ENCODE data around the gene UNC5C.

The UNC5C gene

DNA sequence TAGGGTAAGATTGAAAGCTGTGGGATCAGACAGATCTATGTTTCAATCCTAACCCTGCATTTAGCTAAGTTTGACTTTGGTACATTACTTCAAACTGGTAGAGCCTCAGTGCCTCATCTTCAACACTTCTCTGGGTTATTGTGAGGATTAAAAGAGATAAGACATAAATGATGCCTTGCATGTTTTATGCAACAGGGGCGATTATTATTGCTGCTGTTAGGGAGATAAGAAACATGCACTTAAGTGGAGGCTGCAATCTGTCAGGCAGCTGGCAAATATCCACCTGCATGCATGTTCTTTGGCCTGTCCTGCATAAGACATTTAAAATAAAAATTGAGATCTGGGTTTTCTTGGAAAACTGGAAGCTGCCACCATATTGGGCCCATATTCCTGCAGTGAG lies 24.6 kb downstream of the UNC5C start:
- in situ Hi-C loops (cut with MboI; ENCODE audit: low sequenced_read_pairs), result no loop called here

DNA sequence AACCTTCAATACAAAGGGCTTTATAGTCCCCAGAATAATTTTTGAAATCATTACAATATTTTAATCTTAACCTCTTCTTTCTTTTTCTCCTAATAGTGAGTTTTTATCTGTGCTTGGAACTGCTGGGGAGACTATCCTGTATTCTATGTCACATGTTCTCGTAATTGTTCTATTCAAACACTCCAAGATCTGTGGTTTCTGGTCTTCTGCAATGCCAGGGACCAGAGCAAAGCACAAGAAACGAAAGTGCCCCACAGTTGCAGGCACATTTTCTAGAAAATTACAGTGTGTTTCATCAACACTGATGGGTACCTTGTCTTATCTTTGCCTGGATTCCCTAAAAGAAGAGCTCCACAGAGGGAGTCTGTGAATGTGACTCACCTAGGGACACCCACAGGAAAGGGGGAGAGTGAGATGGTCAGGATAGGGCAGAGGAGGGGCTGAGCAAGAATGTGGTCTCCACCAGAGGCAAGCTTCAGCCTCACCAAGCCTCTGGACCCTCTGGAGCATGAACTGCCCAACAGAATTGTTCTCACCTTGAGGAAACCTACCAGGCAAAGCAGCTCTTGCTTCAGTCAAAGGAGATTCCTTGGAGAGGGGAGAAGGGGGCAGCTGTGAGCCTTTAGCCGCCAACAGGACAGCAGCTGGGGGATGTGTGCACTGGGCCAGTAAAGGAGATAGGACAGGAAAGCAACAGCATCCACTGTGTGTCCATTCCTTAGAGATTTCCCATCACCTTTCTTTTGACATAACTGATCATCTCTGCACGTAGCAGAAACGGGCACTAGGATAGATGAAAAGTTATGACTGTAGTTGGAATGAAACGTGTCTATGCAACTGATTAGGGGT lies 25.9 kb downstream of the UNC5C start:
- in situ Hi-C loops (cut with MboI; ENCODE audit: low sequenced_read_pairs), result no loop called here

DNA sequence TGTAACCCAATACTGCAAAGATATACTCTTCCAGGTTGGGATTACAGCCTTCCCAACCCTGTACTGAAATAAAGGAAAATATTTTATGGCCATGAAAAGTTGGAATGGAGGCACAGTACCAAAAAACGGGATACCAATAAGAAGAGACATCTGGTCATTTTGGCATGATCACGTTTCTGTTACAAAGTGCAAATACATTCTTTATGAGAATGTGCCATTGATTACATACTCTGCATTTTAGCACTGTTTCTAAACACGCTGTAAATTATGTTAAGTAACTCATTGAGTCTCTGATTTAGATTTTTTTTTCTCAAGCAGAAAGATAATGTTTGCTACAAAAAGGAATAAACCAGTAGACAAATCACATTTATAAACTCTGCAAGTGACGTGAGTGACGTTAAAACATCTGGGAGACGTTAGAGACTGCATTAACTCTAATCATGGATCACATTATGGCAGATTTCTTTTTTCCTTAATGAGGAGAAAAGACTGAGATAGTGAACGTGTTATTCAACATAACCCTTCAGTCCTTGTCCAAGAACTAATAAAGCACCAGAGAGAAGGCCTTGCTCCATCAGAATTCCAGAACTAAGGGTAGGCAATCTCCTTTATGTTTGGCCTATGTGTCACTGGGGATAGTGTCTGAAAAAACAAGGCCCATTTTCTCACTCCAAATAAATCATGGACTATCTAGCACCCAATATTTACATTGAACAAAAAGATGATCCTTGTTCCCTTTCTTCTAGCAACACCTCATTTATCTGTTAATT lies 31.0 kb downstream of the UNC5C start:
- in situ Hi-C loops (cut with MboI; ENCODE audit: low sequenced_read_pairs), result no loop called here

DNA sequence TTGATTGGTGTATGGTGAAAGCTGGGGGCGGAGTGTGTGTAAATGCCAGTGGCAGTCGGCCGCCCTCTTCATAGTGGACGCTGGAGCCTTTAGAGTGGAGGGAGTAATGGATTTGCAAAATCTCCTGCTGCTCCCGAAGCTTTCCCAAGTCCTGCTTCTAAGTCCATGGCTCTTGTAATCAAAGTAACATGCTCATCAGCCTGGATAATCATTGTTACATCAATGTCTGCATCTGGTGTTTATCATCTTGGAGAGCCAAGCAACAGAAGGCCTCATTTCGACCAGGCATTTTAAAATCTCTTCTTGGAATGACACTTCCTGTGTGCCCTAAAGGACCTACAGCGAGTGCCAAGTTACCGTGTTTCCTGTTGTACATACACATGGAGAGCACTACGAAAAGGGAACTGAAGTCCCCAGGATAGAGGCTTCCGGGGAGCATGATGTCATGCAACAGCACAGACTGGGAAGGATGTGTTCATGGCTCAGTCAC lies 32.2 kb downstream of the UNC5C start:
- in situ Hi-C loops (cut with MboI; ENCODE audit: low sequenced_read_pairs), result no loop called here

DNA sequence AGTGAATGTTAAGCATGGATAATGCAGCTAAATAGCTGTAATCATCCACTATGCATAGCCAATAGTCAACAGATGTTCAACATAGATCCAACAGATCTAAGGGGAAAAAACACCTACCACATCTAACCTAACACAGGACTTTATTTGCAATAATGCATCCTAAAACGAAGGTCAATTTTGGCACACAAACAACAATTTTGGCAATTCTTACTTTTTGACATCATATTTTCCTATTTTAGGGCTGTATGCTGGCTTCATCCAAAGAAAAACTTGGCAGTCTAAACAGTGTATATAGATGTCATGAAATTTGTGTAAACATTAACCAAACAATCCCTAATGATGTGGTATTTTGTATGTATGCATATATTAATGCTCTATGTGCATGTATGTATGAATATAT lies 33.2 kb downstream of the UNC5C start:
- in situ Hi-C loops (cut with MboI; ENCODE audit: low sequenced_read_pairs), result no loop called here

DNA sequence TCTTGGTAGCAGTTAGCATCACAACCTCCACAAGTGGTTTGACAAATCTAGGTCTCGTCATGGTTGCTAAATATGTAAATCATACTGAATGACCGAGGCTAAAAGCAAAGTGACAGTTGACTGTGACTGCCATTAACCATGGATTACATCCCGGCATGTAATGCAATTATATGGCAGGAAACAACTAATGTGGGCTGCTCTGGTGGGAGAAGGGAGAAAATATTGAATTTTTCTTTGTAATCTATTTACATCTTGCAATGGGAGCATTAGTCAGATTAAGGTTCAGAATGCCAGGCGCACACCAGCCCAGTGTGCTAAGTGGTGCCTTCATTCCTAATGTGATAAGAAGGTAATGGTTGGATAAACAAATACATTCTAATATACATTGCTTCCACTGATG lies 35.8 kb downstream of the UNC5C start:
- in situ Hi-C loops (cut with MboI; ENCODE audit: low sequenced_read_pairs), result no loop called here

DNA sequence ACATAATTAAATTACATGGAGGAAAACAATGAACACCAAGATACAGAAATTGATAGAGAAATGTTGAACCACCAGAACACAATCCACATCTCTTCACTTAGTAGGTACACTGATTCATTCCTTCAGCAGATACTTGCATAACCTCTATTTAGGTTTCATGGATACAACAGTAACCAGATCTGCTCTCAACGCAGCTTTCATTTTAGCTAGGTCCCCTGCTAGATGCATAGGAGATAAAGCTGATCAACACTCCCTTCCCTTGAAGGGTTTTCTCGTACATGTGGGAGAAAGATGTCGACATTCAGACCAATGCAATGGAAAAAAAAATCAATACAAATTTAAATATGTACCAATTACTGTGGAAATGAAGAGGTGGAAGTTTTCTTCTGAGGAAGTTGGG lies 37.3 kb downstream of the UNC5C start:
- in situ Hi-C loops (cut with MboI; ENCODE audit: low sequenced_read_pairs), result no loop called here

DNA sequence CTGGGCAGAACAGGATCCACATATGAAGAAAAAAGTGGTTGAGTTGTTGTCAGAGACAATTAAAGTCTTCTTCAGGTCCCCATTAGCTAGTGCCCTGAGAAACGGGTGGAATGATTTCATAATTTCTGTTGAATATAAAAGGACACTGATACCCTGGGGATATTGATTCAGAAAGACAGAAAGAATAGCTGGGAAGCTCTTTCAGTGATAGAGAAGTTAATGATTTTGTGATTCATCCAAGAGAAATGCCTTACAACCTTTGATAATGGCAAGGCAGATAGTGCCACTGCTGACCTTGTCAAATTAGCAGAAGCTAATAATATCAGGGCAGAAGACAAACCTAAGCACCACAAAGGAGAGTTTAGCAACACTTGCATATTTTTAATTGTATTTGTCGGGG lies 37.9 kb downstream of the UNC5C start:
- in situ Hi-C loops (cut with MboI; ENCODE audit: low sequenced_read_pairs), result no loop called here

DNA sequence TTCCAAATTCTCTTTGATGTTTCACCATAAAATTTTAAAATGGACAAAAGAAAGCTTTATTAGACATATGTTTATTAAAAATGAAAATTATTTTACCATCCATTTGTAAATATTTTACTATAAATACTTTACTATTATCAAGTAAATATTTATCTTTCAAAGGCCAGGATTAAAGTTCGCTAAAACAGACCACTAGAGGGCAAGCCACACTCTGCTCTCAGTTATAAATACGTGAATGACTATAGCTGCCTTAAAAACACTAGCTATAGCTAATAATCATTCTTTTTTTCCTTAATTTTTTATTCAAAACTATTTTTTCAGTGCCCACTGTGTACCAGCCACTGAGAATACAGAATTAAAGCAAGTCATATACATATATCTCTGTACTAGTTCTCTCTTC lies 38.6 kb downstream of the UNC5C start:
- in situ Hi-C loops (cut with MboI; ENCODE audit: low sequenced_read_pairs), result no loop called here

DNA sequence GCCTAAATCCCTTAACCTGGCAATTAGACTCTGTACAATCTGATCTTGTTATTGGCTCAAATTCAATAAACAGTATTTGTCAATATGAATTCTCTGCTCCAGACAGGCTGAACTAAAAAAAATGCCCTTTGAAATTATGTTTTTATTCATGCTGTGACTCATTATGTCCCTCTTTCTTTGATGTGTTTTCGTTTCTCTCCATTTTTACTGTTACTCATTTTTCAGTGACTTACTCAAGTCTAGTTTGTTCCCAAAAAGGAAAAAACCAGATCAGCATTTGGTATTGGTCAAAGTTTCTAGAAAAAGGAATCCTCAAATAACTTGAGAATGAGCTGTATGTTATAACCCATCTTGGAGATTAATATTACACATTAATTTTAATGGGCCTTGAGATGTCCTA lies 40.4 kb downstream of the UNC5C start:
- in situ Hi-C loops (cut with MboI; ENCODE audit: low sequenced_read_pairs), result no loop called here

DNA sequence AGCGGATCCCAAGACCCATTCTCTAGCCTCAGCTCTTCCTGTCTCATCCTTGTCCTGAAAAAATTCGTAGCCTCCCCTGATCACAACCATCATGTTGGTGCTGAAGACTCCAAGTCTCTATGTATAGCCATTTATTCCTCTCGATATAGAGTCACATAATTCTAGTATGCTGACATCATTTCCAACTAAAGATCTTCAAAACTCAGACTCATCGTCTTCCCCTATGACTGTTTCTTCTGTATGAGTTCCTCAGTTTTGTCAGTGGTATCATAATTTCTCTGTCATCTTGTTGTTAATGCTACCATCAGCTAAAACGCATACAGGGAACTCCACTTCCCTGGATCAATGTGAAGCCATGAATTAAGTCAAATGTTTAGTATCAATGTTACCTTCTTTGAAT lies 41.2 kb downstream of the UNC5C start:
- in situ Hi-C loops (cut with MboI; ENCODE audit: low sequenced_read_pairs), result no loop called here

DNA sequence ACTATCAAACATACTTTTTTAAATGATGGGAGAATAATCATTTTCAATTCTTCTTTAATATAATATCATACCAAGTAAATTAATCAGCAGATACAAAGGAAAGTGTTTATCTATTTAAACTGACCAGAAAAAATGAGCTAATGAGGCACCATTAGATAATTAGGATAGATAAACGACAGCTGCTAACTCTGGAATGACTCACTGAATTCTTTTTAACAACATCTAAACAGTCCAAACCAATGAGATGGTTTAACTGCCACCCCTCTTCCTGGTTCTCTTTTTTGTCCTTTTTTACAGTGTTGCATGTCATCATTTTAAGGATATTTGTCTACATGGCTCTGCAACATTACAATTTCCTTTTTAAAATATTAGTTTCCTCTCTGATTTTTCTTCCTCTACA lies 41.6 kb downstream of the UNC5C start:
- in situ Hi-C loops (cut with MboI; ENCODE audit: low sequenced_read_pairs), result no loop called here

DNA sequence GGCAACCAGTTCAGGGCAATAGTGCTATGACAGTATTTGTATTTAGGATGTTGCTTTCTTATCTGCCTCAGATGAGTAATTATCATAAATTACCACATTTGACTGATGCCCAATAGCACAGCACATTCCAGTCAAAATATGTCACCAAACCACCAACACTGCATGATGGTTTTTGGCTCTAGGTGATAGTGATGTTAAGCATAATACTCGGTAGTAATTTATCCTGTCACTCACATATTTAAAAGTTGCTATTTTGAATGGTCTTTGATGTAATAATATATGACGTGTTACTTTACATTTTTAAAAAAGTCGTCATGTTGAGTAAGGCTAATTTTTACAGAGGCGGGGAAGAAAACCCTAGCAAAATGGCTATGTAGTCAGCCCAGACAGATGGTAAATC lies 42.5 kb downstream of the UNC5C start:
- in situ Hi-C loops (cut with MboI; ENCODE audit: low sequenced_read_pairs), result no loop called here

DNA sequence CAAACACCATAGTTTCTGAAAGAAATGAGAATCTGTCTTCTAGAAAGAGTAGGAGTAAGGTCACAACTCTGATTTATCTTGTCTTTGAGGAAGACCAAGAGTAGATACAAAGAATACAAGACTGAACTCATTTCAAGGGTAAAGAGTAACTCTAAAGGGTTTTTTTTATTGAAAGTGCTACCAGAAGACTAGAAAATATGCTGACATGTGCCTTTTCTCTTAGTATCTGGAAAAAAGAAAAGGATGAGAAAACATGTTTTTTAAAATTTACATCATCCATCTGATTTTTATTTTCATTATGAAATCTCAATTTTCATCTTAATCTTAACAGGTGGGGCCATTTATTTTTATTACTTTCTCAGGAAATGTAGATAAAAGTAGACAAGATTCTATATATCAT lies 43.0 kb downstream of the UNC5C start:
- in situ Hi-C loops (cut with MboI; ENCODE audit: low sequenced_read_pairs), result no loop called here

DNA sequence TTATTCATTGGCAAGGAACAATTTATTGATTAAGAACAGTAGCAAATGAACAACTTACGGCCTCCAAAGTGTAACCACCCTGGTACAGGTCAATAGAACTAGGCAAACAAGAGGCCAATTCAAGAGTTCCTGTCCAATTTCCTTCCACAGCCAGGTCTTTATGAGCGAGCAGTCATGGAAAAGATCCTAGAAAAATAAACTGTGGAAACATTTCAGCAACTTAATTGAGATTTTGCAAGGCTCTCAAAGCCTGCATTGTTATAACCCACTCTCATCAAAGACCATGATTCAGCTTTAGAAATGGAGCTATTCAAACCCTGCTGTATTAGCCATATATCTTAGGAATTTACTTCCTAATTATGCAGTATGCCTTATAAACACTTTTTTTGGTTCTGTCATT lies 43.6 kb downstream of the UNC5C start:
- in situ Hi-C loops (cut with MboI; ENCODE audit: low sequenced_read_pairs), result no loop called here

DNA sequence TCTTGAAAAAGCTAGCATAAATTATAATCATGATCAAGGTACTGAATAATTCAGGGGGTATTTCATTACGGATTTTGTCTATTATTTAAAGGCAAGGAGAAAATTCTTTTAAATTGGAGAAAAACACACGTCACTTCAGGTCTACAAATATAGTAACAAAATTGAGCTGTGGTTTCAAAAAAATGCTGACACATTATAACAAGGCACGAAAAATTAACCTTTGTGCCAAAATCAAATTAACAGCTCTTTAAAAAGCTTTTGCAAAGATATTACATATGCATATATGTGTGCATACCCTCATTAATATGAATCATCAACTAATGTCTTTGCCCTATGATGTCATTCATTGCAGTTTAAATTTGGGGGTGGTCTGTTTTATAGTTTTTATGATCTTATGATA lies 44.3 kb downstream of the UNC5C start:
- in situ Hi-C loops (cut with MboI; ENCODE audit: low sequenced_read_pairs), result no loop called here

DNA sequence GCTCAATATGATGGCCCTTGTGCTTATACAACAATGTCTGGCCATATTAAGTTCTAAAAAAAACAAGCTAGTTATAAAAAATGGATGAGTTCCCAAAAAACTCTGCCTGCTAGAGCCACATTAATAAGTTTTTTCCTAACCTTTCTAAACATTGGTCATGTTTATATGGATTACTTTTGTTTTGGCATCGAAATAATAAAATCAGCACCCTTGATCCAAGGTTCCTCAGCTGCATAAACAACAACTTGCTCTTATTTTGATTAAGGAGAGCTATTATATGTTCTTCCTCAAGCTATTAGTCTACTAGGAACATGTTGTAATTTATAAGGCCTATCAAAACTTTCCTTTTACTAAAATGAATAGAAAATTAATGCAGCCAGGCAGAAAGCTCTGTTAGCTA lies 48.4 kb downstream of the UNC5C start:
- in situ Hi-C loops (cut with MboI; ENCODE audit: low sequenced_read_pairs), result no loop called here

DNA sequence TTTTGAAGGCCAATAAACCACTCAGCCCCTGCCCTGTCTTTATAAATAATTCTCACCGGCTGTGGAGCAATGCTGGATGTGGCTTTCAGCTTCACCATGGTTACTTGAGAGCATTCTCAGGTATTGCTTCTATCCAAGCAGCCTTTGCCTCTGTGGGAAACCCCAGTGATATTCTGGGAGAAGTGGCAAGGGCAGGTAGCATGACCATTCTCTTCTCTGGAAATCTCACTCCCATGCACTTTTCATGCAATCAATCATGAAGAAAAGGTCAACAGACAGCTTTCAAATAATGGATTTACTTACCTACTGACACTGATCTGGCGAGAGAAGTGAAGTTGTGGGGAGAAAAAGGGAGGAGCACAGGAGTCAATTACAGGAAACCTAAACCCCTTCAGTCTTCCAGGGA lies 49.5 kb downstream of the UNC5C start:
- in situ Hi-C loops (cut with MboI; ENCODE audit: low sequenced_read_pairs), result no loop called here

DNA sequence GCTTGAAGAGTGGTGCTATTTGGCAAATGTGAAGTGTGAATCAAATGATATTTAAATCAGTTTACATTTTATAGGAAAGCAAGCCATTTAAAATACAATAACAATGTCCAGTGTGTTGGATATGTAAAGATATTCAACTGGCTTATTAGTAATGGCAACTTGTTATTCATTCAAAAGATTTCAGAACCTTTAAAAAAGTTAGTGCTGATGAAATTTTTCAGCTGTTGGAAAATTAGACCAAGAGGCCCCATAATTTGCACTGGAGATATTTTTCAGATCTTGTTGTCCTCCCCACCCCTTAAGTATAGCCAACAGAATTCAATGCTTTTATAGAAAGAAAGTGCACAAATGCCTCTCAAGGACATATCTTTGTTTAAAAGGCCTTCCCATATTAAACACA lies 54.6 kb downstream of the UNC5C start:
- in situ Hi-C loops (cut with MboI; ENCODE audit: low sequenced_read_pairs), result no loop called here

DNA sequence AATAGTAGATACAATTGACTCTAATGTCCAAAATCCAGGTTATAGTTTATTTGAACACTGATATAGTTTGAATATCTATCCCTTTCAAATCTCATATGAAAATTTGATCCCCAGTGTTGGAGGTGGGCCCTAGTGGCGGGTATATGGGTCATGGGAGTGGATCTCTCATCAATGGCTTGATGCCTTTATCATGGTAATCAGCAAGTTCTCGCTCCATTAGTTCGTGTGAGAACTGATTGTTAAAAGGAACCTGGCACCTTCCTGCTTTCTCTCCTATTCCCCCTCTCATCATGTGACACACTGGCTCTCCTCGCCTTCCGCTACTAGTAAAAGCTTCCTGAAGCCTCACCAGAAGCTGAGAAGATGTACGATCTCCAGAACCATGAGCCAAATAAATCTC lies 70.1 kb downstream of the UNC5C start:
- in situ Hi-C loops (cut with MboI; ENCODE audit: low sequenced_read_pairs), result no loop called here

DNA sequence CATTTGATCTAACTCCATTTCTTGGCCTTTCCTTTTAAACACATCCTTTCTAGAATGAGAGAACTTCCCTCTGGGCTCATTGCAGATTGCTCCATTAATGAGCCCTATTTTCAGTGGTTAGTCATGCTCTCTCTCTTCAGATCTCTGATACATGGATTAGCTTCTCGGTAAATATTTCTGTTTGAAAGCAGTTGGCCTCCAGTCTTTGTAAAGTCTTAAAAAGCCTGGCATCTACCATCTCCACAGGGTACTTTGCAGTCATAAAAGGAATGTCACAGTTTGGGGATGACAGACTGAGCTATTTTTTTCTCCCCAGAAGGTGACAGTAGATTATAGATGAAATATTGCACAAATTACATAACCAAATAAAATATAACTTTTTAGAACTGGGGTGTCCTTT lies 72.7 kb downstream of the UNC5C start:
- in situ Hi-C loops (cut with MboI; ENCODE audit: low sequenced_read_pairs), result no loop called here

DNA sequence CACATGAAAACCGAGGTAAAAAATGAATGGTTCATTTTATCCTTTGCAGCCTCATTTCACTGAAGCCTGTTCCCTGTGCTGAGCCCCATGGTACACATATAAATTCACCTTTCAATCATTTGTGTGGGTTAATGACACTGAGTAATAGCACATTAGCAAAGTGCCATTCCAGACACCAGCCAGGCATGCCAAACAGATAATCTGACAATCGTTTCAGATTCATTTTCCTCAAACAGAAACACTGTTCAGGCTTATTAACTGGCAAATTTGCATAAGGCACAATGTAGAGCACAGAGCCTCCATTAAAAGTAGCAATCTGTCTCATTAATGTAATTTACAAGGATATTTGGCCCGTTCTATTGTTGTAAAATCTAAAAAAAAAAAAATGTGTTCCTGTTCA lies 76.2 kb downstream of the UNC5C start:
- in situ Hi-C loops (cut with MboI; ENCODE audit: low sequenced_read_pairs), result no loop called here
